HepG2 (cell line): ENCODE measurements around the gene USP10. TPM values are rescaled to one million over a fixed set of nuclear protein-coding genes. Genes with fewer than 3 reads are reported as not detected.

Experiments
- ATAC-seq: fragments of 200-7000 bp; cut with Tn5 transposase; 3 replicates; pipeline ENCODE4 v1.9.1; 2020; ENCODE audit warnings: mild to moderate bottlenecking, moderate library complexity
- BruUV-seq: library from RNA; stranded (reverse); fragments of 400-500 nt; replicated peaks from 2 replicates; lab custom pipeline; 2021; lab: Mats Ljungman, UMichigan
- CTCF ChIA-PET: fragments of 300-600 bp; formaldehyde crosslinking; extraction: SDS; loops from one replicate; lab custom pipeline; 2021; ENCODE audit warnings: low total read pairs, inconsistent platforms, low intra/inter-chr PET ratio; lab: Yijun Ruan, JAX
- POLR2A ChIA-PET: fragments of 350-600 bp; sonication (Branson Sonifier 250); formaldehyde crosslinking; loops from one replicate; lab custom pipeline; 2020; ENCODE audit warnings: antibody characterized with exemption, inconsistent platforms; lab: Yijun Ruan, JAX
- DNase-seq: peaks from one replicate; pipeline ENCODE4 v3.0.0-alpha.2; 2015; ENCODE audit warnings: low spot score
- FAIRE-seq: peaks from 3 replicates; lab custom pipeline; 2011; peaks lifted over from hg19 to GRCh38; lab: Jason Lieb, UNC
- H2AFZ ChIP-seq: one replicate; pipeline ENCODE4 v1.6.1; 2011; ENCODE audit warnings: low read length, inconsistent platforms
- H3K27ac ChIP-seq: fragments of 300-600 bp; 3 replicates; pipeline ENCODE4 v1.8.0; 2011; ENCODE audit warnings: mixed run types, mild to moderate bottlenecking, mixed read lengths, low read length, inconsistent platforms; ENCODE audit not compliant: insufficient read depth; ENCODE audit errors: extremely low read length
- H3K27me3 ChIP-seq, 2 experiments: fragments of 200-600 bp in 1 of 2; 2 replicates in 1 of 2; 3 replicates in 1 of 2; pipeline versions ENCODE4 v1.6.0 to v1.8.0; 2011; ENCODE audit warnings: low read length in 2 of 2, mild to moderate bottlenecking in 2 of 2, moderate library complexity in 2 of 2, inconsistent platforms in 1 of 2; ENCODE audit not compliant: insufficient read depth in 2 of 2, control insufficient read depth in 1 of 2
- H3K36me3 ChIP-seq, 2 experiments: fragments of 200-600 bp in 1 of 2; replicated peaks in 1 of 2; 2 replicates in 1 of 2; 3 replicates in 1 of 2; pipeline versions ENCODE4 v1.5.1 to v1.8.0; 2011; ENCODE audit warnings: low read length in 2 of 2, inconsistent platforms in 1 of 2; ENCODE audit not compliant: insufficient read depth in 2 of 2, control insufficient read depth in 1 of 2
- H3K4me1 ChIP-seq: 2 replicates; pipeline ENCODE4 v1.5.1; 2012; ENCODE audit warnings: low read length, inconsistent platforms; ENCODE audit not compliant: insufficient read depth
- H3K4me2 ChIP-seq: 2 replicates; pipeline ENCODE4 v1.6.0; 2011; ENCODE audit warnings: low read depth, low read length, inconsistent platforms
- H3K4me3 ChIP-seq, 3 experiments: fragments of 200-600 bp in 1 of 3; sonication (generic), shearing (Covaris generic) in 1 of 3; replicated peaks in 1 of 3; 2 replicates each; pipeline ENCODE4 v1.5.1; 2011 to 2016; ENCODE audit warnings: low read length in 3 of 3, inconsistent platforms in 2 of 3, low read depth in 2 of 3, mild to moderate bottlenecking in 2 of 3, control low read depth in 1 of 3, mixed read lengths in 1 of 3; ENCODE audit not compliant: insufficient read depth in 1 of 3
- H3K79me2 ChIP-seq: one replicate; pipeline ENCODE4 v1.6.1; 2011; ENCODE audit warnings: low read length, inconsistent platforms; ENCODE audit not compliant: insufficient read depth
- H3K9ac ChIP-seq: 2 replicates; pipeline ENCODE4 v1.6.0; 2011; ENCODE audit warnings: mild to moderate bottlenecking, low read depth, low read length, inconsistent platforms; ENCODE audit not compliant: insufficient read depth
- H3K9me3 ChIP-seq: 2 replicates; pipeline ENCODE4 v1.5.1; 2012; ENCODE audit warnings: mild to moderate bottlenecking, low read length
- H4K20me1 ChIP-seq: 2 replicates; pipeline ENCODE4 v1.6.0; 2011; ENCODE audit warnings: inconsistent platforms, mild to moderate bottlenecking, low read length, moderate library complexity; ENCODE audit not compliant: insufficient read depth
- ARHGAP35 ChIP-seq: sonication (generic); formaldehyde crosslinking; IDR thresholded peaks from 2 replicates; pipeline ENCODE4 v1.9.0; 2022; ENCODE audit warnings: mild to moderate bottlenecking, inconsistent platforms, moderate library complexity, missing genetic modification reagents, borderline replicate concordance
- ELF1 ChIP-seq: sonication (generic); formaldehyde crosslinking; IDR thresholded peaks from 2 replicates; pipeline ENCODE4 v1.4.0; 2020; ENCODE audit warnings: missing genetic modification reagents
- FOXA1 ChIP-seq, 2 experiments: fragments of 450-650 bp in 1 of 2; sonication (generic) in 1 of 2; formaldehyde crosslinking in 1 of 2; IDR thresholded peaks; 2 replicates each; pipeline versions ENCODE4 v1.4.0 to v1.6.1; 2016 to 2020; ENCODE audit warnings: missing genetic modification reagents in 1 of 2
- FOXK1 ChIP-seq: sonication (generic); formaldehyde crosslinking; IDR thresholded peaks from 2 replicates; pipeline ENCODE4 v1.4.0; 2020; ENCODE audit warnings: low read depth, missing genetic modification reagents, borderline replicate concordance
- MATR3 ChIP-seq: sonication (generic); formaldehyde crosslinking; IDR thresholded peaks from 2 replicates; pipeline ENCODE4 v1.4.0; 2020; ENCODE audit warnings: missing genetic modification reagents
- PHF8 ChIP-seq: sonication (generic); formaldehyde crosslinking; IDR thresholded peaks from 2 replicates; pipeline ENCODE4 v1.5.0; 2020; ENCODE audit warnings: missing genetic modification reagents
- RARA ChIP-seq: IDR thresholded peaks from 2 replicates; pipeline ENCODE4 v1.6.1; 2016; ENCODE audit warnings: missing genetic modification reagents, missing compliant biosample characterization
- RBAK ChIP-seq: sonication (generic); formaldehyde crosslinking; IDR thresholded peaks from 2 replicates; pipeline ENCODE4 v1.5.1; 2020; ENCODE audit warnings: mild to moderate bottlenecking, missing genetic modification reagents
- SAFB2 ChIP-seq: sonication (generic); formaldehyde crosslinking; IDR thresholded peaks from 2 replicates; pipeline ENCODE4 v1.5.1; 2020; ENCODE audit warnings: missing genetic modification reagents, low read depth, mild to moderate bottlenecking, borderline replicate concordance
- SP2 ChIP-seq: sonication (generic); formaldehyde crosslinking; IDR thresholded peaks from 2 replicates; pipeline ENCODE4 v1.5.1; 2020; ENCODE audit warnings: mild to moderate bottlenecking, missing genetic modification reagents
- SRF ChIP-seq: IDR thresholded peaks from 2 replicates; pipeline ENCODE4 v1.6.1; 2011; ENCODE audit warnings: mild to moderate bottlenecking, low read depth, low read length, moderate library complexity
- SRSF4 ChIP-seq: fragments of 200-400 bp; formaldehyde crosslinking; IDR thresholded peaks from one replicate; pipeline ENCODE4 v1.6.1; 2018; ENCODE audit warnings: mild to moderate bottlenecking, low read depth, low read length, moderate library complexity; ENCODE audit not compliant: poor library complexity, severe bottlenecking
- STAT5B ChIP-seq: sonication (generic); formaldehyde crosslinking; IDR thresholded peaks from 2 replicates; pipeline ENCODE4 v1.4.0; 2020; ENCODE audit warnings: missing genetic modification reagents
- TMF1 ChIP-seq: sonication (generic); formaldehyde crosslinking; IDR thresholded peaks from 2 replicates; pipeline ENCODE4 v1.8.1; 2022; ENCODE audit warnings: low read depth, missing genetic modification reagents
- ZFP36 ChIP-seq: fragments of 150-350 bp; IDR thresholded peaks from 2 replicates; pipeline ENCODE4 v1.6.1; 2018; ENCODE audit warnings: borderline replicate concordance, low read length, low read depth; ENCODE audit not compliant: partially characterized antibody
- ZNF546 ChIP-seq: sonication (generic); formaldehyde crosslinking; conservative IDR thresholded peaks from 2 replicates; pipeline ENCODE4 v1.8.1; 2023; ENCODE audit warnings: mild to moderate bottlenecking, missing genetic modification reagents
- ZNF605 ChIP-seq: sonication (generic); formaldehyde crosslinking; IDR thresholded peaks from 2 replicates; pipeline ENCODE4 v1.8.0; 2022; ENCODE audit warnings: mild to moderate bottlenecking, missing genetic modification reagents
- ZSCAN25 ChIP-seq: sonication (generic); formaldehyde crosslinking; IDR thresholded peaks from 2 replicates; pipeline ENCODE4 v1.8.0; 2022; ENCODE audit warnings: mild to moderate bottlenecking, missing genetic modification reagents
- WGBS: methylation state at CpG from one replicate; pipeline ENCODE4 v1.1.6; 2017; ENCODE audit warnings: low lambda C conversion rate; 5-methylcytosine and 5-hydroxymethylcytosine counted together
- in situ Hi-C: cut with HindIII; loops from 2 replicates; pipeline ENCODE4 v1.10.0; 2017; ENCODE audit warnings: low pct_unique_long_range_greater_than_20kb; ENCODE audit not compliant: extremely low pct_ligation_motif_present
- intact Hi-C: fragments of 100-400 bp; cut with micrococcal nuclease; formaldehyde crosslinking; loops from one replicate; pipeline ENCODE4 v1.10.0; 2022; ENCODE audit not compliant: unreplicated experiment
- polyA plus RNA-seq, 8 experiments: library from polyadenylated mRNA; depleted of rRNA in 3 of 8; stranded (reverse) in 7 of 8; unstranded in 1 of 8; fragments of >200 nt; fragmentation: Illumina TruSeq in 4 of 8; extraction: Trizol in 4 of 8; gene quantifications; 2 replicates each; pipeline versions ENCODE4 v1.2.1 to v1.2.3, GENCODE V29; 2011 to 2016; ENCODE audit warnings: low read depth in 4 of 8, missing spikeins in 1 of 8, mixed read lengths in 1 of 8; ENCODE audit not compliant: insufficient read depth in 1 of 8
- total RNA-seq, 5 experiments: library from RNA; depleted of rRNA; stranded (reverse); fragments of >200 nt; fragmentation: Illumina TruSeq; extraction: Trizol; gene quantifications; 2 replicates each; pipeline ENCODE4 v1.2.3, GENCODE V29; 2016; ENCODE audit warnings: low read depth in 1 of 5
- TF ChIP-seq, protein P1 (sequence below): IDR thresholded peaks from 2 replicates; pipeline ENCODE4 v1.6.1; 2016; ENCODE audit warnings: control low read depth
- TF ChIP-seq, protein P2 (sequence below): sonication (generic); formaldehyde crosslinking; IDR thresholded peaks from 2 replicates; pipeline ENCODE4 v1.4.0; 2020; ENCODE audit warnings: missing genetic modification reagents, low read depth, mild to moderate bottlenecking, borderline replicate concordance
- TF ChIP-seq, protein P3 (sequence below): sonication (generic); formaldehyde crosslinking; IDR thresholded peaks from 2 replicates; pipeline ENCODE4 v1.8.0; 2022; ENCODE audit warnings: missing genetic modification reagents, mild to moderate bottlenecking, borderline replicate concordance
- TF ChIP-seq, protein P4 (sequence below): sonication (generic); formaldehyde crosslinking; IDR thresholded peaks from 2 replicates; pipeline ENCODE4 v1.5.0; 2020; ENCODE audit warnings: missing genetic modification reagents

USP10 gene
- total and polyA plus RNA-seq, 2 of the 13 experiments (the other 11 are each of a cell fraction or from before 2014, with no cell fraction given), result 79.1 to 122 TPM

DNA sequence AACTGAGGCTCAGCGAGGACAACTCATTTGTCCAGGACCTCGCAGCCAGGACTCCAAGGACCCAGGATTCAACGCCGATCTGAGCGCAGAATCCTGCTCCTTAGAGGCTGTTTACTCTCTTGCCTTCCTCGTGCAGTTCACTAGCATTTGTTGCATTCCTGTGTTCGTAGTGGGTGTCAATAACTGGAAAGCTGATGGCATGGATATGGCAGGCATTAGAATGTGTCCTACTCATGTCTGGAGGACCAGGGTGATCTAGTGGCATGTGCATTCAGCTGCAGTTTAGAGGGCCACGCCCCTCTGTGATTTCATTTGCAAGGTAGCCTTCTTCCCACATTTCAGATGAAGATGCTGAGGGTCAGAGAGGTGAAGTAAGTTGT is 120.5 kb downstream of the USP10 start:
- Histone ChIP-seq H2AFZ (no peak overlapping the region), H3K4me2 (peak overlapping the region; percentile 78), H3K9ac (no peak overlapping the region), H3K9me3 (no peaks in the 10 kb centered on the region), H3K36me3 (no peaks in the 10 kb centered on the region), H3K79me2 (no peaks in the 10 kb centered on the region), H3K27me3 (peaks cover 12 to 67% of the 10 kb centered on the region in 2 experiments), H3K4me1 (peaks cover 27% of the 10 kb centered on the region), H4K20me1 (0 out of 2 replicates have a peak, but pooled peaks cover 9% of the 10 kb centered on the region), H3K27ac (no peak overlapping the region), H3K4me3 (peak overlapping the region in 1 of 3 experiments; percentile 62; a peak in 1 of 6 replicates)
- ChIA-PET POLR2A (interaction anchor here (1.0 kb wide), 1 partner anchor 131 kb away, joined by 3 read pairs; no protein-coding TSS in a partner anchor), CTCF (no interaction called here)
- BruUV-seq, result no TSS peak
- 6% methylated on average over 7 of the region's 8 CpGs for WGBS
- ATAC-seq (peak; percentile 7; the same call in 1 of the 3 replicates), FAIRE-seq (no peak), DNase-seq (no peak)
- in situ Hi-C loops (no loop called here), intact Hi-C loops (no loop called here)
- TF ChIP-seq RARA (CRISPR knock-in tag), result no peak
- TF ChIP-seq SRF, result no peak
- no peak for TF ChIP-seq ZFP36
- no peak for TF ChIP-seq SP2 (CRISPR knock-in tag)
- no peak for TF ChIP-seq PHF8 (CRISPR knock-in tag)
- no peak for TF ChIP-seq FOXK1
- TF ChIP-seq, protein P1, sequence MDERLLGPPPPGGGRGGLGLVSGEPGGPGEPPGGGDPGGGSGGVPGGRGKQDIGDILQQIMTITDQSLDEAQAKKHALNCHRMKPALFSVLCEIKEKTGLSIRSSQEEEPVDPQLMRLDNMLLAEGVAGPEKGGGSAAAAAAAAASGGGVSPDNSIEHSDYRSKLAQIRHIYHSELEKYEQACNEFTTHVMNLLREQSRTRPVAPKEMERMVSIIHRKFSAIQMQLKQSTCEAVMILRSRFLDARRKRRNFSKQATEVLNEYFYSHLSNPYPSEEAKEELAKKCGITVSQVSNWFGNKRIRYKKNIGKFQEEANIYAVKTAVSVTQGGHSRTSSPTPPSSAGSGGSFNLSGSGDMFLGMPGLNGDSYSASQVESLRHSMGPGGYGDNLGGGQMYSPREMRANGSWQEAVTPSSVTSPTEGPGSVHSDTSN (CRISPR knock-in tag), result no peak
- 0 out of 2 replicates have a peak, but pooled peaks have one; percentile 3 for TF ChIP-seq MATR3 (CRISPR knock-in tag)
- TF ChIP-seq FOXA1 (IDR thresholded peaks at IDR 0.05), result no peak
- 0 out of 2 replicates have a peak, but pooled peaks have one; percentile 28 for TF ChIP-seq FOXA1 (CRISPR knock-in tag; IDR thresholded peaks at IDR 0.05)
- TF ChIP-seq ZNF605 (CRISPR knock-in tag), result 0 out of 2 replicates have a peak, but pooled peaks have one; percentile 25
- TF ChIP-seq TMF1 (CRISPR knock-in tag), result no peak
- no peak for TF ChIP-seq SRSF4
- TF ChIP-seq RBAK (CRISPR knock-in tag), result no peak
- TF ChIP-seq, protein P2, sequence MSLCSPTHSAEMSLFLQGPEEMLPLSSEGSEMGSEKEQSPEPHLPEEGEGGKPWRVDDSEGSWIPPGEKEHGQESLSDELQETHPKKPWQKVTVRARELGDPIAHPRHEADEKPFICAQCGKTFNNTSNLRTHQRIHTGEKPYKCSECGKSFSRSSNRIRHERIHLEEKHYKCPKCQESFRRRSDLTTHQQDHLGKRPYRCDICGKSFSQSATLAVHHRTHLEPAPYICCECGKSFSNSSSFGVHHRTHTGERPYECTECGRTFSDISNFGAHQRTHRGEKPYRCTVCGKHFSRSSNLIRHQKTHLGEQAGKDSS, result no peak
- TF ChIP-seq STAT5B, result no peak
- TF ChIP-seq, protein P3, sequence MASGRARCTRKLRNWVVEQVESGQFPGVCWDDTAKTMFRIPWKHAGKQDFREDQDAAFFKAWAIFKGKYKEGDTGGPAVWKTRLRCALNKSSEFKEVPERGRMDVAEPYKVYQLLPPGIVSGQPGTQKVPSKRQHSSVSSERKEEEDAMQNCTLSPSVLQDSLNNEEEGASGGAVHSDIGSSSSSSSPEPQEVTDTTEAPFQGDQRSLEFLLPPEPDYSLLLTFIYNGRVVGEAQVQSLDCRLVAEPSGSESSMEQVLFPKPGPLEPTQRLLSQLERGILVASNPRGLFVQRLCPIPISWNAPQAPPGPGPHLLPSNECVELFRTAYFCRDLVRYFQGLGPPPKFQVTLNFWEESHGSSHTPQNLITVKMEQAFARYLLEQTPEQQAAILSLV (CRISPR knock-in tag), result no peak
- no peak for TF ChIP-seq ZSCAN25
- no peak for TF ChIP-seq ELF1 (CRISPR knock-in tag)
- 0 out of 2 replicates have a peak, but pooled peaks have one; percentile 11 for TF ChIP-seq ARHGAP35
- 0 out of 2 replicates have a peak, but pooled peaks have one; percentile 14 for TF ChIP-seq SAFB2 (CRISPR knock-in tag)
- TF ChIP-seq ZNF546 (CRISPR knock-in tag), result no peak
- TF ChIP-seq, protein P4, sequence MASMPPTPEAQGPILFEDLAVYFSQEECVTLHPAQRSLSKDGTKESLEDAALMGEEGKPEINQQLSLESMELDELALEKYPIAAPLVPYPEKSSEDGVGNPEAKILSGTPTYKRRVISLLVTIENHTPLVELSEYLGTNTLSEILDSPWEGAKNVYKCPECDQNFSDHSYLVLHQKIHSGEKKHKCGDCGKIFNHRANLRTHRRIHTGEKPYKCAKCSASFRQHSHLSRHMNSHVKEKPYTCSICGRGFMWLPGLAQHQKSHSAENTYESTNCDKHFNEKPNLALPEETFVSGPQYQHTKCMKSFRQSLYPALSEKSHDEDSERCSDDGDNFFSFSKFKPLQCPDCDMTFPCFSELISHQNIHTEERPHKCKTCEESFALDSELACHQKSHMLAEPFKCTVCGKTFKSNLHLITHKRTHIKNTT (CRISPR knock-in tag), result no peak
